Endodermal cell (in vitro differentiated cells): ENCODE results near the gene RHBDD3. TPM values are rescaled to one million over a fixed set of nuclear protein-coding genes. Genes with fewer than 3 reads are reported as not detected.

ENCODE experiments used
- DNase-seq: peaks from one replicate; pipeline ENCODE4 v3.0.0-alpha.2; 2017
- H3K27ac ChIP-seq: 2 replicates; pipeline ENCODE4 v1.5.1; 2013; ENCODE audit warnings: mild to moderate bottlenecking, low read depth, low read length, moderate library complexity
- H3K27me3 ChIP-seq: 2 replicates; pipeline ENCODE4 v1.6.1; 2013; ENCODE audit warnings: mild to moderate bottlenecking, low read length, moderate library complexity; ENCODE audit not compliant: insufficient read depth, control insufficient read depth, poor library complexity, severe bottlenecking
- H3K36me3 ChIP-seq: 2 replicates; pipeline ENCODE4 v1.7.0; 2013; ENCODE audit warnings: mild to moderate bottlenecking, low read length, moderate library complexity; ENCODE audit not compliant: control insufficient read depth, insufficient read depth
- H3K4me1 ChIP-seq: one replicate; pipeline ENCODE4 v1.7.0; 2013; ENCODE audit warnings: low read length; ENCODE audit not compliant: control insufficient read depth, insufficient read depth
- H3K4me3 ChIP-seq: 2 replicates; pipeline ENCODE4 v1.5.1; 2013; ENCODE audit warnings: mild to moderate bottlenecking, low read length, moderate library complexity
- H3K9ac ChIP-seq: 2 replicates; pipeline ENCODE4 v1.6.1; 2013; ENCODE audit warnings: mild to moderate bottlenecking, low read length, moderate library complexity; ENCODE audit not compliant: poor library complexity, severe bottlenecking; ENCODE audit errors: extremely low read depth
- H3K9me3 ChIP-seq: 2 replicates; pipeline ENCODE4 v1.6.1; 2013; ENCODE audit warnings: mild to moderate bottlenecking, low read length, moderate library complexity; ENCODE audit not compliant: control insufficient read depth
- H3K27ac Mint-ChIP-seq: 2 replicates; pipeline ENCODE4 v1.8.0; 2020; ENCODE audit warnings: mixed read lengths
- H3K27me3 Mint-ChIP-seq: 2 replicates; pipeline ENCODE4 v1.8.0; 2021; ENCODE audit warnings: mild to moderate bottlenecking, mixed read lengths; ENCODE audit not compliant: insufficient read depth
- H3K36me3 Mint-ChIP-seq: 2 replicates; pipeline ENCODE4 v1.8.0; 2020; ENCODE audit warnings: low read depth, mixed read lengths
- H3K4me1 Mint-ChIP-seq: 2 replicates; pipeline ENCODE4 v1.8.0; 2020; ENCODE audit warnings: mixed read lengths
- H3K4me3 Mint-ChIP-seq: 2 replicates; pipeline ENCODE4 v1.8.0; 2020; ENCODE audit warnings: mild to moderate bottlenecking, moderate library complexity, mixed read lengths
- H3K9me3 Mint-ChIP-seq: 2 replicates; pipeline ENCODE4 v1.8.0; 2020; ENCODE audit warnings: mild to moderate bottlenecking, mixed read lengths
- WGBS, 2 experiments: methylation state at CpG; one replicate each; pipeline versions ENCODE4 v1.1.5 to v1.1.7; 2013; ENCODE audit warnings: missing lambda C conversion rate in 2 of 2, mixed read lengths in 1 of 2; ENCODE audit not compliant: insufficient coverage in 1 of 2, insufficient read length in 1 of 2; 5-methylcytosine and 5-hydroxymethylcytosine counted together
- total RNA-seq, 2 donors: library from RNA; stranded (reverse); fragmentation: NEBNext Ultra II Directional in 1 of 2; extraction: Animal tissue kit (Norgen Biotek cat#: 25700) in 1 of 2; gene quantifications; 2 replicates in 1 of 2; 3 replicates in 1 of 2; pipeline ENCODE4 v1.2.1, GENCODE V29; 2021
- TF ChIP-seq, protein P1 (sequence below): fragments of 200-600 bp; sonication (generic); conservative IDR thresholded peaks from 2 replicates; pipeline ENCODE4 v1.5.0; 2021; ENCODE audit warnings: antibody characterized with exemption, mild to moderate bottlenecking

Gene RHBDD3
- total RNA-seq, 2 donors from 2014 or later: 65.0 to 75.2 TPM

DNA sequence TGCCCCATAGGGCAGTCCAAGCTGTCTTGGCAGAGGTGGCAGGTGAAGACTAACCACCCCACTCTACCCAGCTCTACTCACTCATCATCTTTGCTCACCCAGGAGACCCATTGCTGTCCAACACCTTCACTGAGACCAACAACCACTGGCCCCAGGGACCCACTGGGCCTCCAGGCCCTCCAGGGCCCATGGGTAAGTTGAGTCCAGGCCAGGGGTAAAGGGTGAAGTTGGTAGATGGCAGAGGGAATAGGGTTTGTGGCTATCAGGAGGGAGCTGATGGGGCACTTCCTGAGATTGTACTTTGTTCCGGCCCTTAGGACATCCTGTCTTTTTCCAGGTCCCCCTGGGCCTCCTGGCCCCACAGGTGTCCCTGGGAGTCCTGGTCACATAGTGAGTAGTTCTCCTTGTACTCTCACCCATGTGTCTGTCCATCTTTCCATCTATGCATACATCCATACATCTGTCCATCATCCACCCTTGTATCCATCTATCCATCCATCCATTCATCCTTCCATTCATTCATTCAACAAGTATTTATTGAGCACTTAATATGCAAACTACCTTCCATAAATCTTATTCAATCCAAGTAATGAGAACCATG lies 34.4 kb downstream of the RHBDD3 start:
- H3K4me1 Mint-ChIP-seq: no peaks in the 10 kb centered on the region
- no peaks in the 10 kb centered on the region for H3K36me3 Mint-ChIP-seq
- DNase-seq: no peak
- H3K9me3 Mint-ChIP-seq: peaks cover 2% of the 10 kb centered on the region
- Histone ChIP-seq H3K4me3 (no peak overlapping the region), H3K9me3 (no peaks in the 10 kb centered on the region), H3K27me3 (no peaks in the 10 kb centered on the region), H3K27ac (no peak overlapping the region), H3K36me3 (no peaks in the 10 kb centered on the region), H3K4me1 (no peaks in the 10 kb centered on the region), H3K9ac (no peak overlapping the region)
- TF ChIP-seq, protein P1, sequence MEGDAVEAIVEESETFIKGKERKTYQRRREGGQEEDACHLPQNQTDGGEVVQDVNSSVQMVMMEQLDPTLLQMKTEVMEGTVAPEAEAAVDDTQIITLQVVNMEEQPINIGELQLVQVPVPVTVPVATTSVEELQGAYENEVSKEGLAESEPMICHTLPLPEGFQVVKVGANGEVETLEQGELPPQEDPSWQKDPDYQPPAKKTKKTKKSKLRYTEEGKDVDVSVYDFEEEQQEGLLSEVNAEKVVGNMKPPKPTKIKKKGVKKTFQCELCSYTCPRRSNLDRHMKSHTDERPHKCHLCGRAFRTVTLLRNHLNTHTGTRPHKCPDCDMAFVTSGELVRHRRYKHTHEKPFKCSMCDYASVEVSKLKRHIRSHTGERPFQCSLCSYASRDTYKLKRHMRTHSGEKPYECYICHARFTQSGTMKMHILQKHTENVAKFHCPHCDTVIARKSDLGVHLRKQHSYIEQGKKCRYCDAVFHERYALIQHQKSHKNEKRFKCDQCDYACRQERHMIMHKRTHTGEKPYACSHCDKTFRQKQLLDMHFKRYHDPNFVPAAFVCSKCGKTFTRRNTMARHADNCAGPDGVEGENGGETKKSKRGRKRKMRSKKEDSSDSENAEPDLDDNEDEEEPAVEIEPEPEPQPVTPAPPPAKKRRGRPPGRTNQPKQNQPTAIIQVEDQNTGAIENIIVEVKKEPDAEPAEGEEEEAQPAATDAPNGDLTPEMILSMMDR: no peak
- H3K27ac Mint-ChIP-seq: no peak overlapping the region
- 81 to 100% methylated on average over 1 of the region's 1 CpG for WGBS, 2 experiments
- H3K27me3 Mint-ChIP-seq: no peaks in the 10 kb centered on the region
- no peak overlapping the region for H3K4me3 Mint-ChIP-seq

DNA sequence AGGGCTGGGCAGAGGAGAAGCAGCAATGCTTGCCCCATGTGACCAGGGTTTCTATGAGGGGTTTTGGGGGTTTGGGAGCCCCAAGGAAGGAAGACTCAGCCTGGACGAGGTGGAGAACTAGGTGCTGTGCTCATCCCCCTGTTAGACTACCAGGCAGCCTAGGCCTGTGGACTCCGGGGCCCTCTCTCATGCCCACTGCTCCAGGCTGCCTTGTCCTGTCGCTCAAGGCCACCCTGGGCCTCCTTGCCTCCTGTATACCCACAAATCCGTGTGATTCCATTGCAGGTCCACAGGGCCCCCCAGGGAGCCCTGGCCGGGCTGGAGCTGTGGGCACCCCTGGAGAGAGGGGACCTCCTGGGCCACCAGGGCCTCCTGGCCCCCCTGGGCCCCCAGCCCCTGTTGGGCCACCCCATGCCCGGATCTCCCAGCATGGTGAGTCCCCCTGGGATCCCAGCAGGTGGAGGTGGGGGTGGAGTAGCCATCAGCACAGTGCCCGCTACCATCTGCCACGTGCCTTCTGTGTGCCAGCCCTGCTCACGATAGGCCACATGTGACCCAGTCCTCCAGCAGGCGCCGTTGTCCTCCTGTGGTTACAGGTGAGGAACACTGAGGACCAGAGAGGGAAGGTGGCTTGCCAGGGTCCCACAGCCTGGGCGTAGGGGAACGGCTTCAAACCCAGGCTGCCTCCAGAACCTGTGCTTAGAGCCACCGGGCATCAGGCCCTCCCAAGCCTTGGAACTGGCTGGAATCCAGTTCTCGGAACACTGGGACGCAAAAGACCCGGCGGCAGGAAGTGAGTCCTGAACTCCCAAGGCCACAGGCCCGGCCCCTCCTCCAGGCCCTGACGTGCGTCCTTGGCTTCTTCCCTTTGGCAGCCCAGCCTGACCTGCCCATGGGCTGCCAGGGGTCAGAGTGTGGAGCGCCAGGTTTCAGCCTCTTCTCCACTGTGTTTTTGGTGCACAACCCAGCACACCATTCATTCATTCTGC lies 35.5 kb downstream of the RHBDD3 start:
- Histone ChIP-seq H3K9me3 (no peaks in the 10 kb centered on the region), H3K27me3 (no peaks in the 10 kb centered on the region), H3K9ac (no peak overlapping the region), H3K4me3 (no peak overlapping the region), H3K4me1 (no peaks in the 10 kb centered on the region), H3K36me3 (no peaks in the 10 kb centered on the region), H3K27ac (no peak overlapping the region)
- no peaks in the 10 kb centered on the region for H3K4me1 Mint-ChIP-seq
- H3K27me3 Mint-ChIP-seq: no peaks in the 10 kb centered on the region
- no peaks in the 10 kb centered on the region for H3K36me3 Mint-ChIP-seq
- DNase-seq: no peak
- H3K4me3 Mint-ChIP-seq: no peak overlapping the region
- peaks cover 2% of the 10 kb centered on the region for H3K9me3 Mint-ChIP-seq
- H3K27ac Mint-ChIP-seq: no peak overlapping the region
- 88 to 91% methylated on average over 14 to 22 of the region's 22 CpGs for WGBS, 2 experiments
- TF ChIP-seq, protein P1: no peak

DNA sequence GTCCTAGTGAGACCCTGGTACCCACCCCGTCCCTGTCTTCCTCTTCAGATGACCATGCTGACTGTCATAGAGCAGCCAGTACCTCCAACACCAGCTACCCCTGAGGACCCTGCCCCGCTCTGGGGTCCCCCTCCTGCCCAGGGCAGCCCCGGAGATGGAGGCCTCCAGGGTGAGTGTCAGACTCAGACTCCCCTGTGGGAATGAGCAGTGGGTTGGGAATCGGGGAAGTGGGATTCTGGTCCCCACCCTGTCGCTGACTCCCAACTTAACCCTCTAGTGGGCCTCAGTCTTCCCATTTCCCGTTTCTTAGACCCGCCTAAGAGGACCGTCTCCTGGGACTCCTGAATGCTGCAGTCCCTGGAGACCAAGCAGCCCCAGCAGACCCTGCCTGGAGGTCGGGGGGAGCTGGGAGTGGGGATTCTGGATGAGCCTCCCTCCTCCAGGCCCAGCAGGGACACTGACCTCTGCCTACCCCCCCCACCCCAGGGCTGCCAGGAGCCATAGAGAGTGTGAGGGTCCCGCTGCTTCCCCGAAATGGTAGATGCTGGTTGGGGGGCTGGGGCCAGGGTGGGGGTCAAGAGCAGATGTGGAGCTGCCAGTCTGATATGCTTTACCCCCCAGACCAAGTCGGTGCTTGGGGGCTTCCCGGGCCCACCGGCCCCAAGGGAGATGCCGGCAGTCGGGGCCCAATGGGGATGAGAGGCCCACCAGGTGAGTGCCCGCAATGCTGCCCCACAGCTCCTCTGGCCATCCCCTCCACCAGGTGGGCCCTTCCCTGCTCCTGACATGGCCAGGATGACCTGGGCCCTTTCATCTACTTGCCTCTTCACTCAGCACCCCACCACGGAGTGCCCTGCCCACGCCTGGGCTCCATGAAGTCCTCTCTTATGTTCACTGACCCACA lies 36.6 kb downstream of the RHBDD3 start:
- Mint-ChIP-seq H3K4me3 (no peak overlapping the region), H3K36me3 (no peaks in the 10 kb centered on the region), H3K9me3 (peaks cover 2% of the 10 kb centered on the region), H3K4me1 (no peaks in the 10 kb centered on the region), H3K27me3 (peaks cover 2% of the 10 kb centered on the region), H3K27ac (no peak overlapping the region)
- H3K4me3 ChIP-seq: no peak overlapping the region
- H3K9ac ChIP-seq: no peak overlapping the region
- TF ChIP-seq, protein P1: no peak
- DNase-seq: no peak
- no peaks in the 10 kb centered on the region for H3K36me3 ChIP-seq
- no peaks in the 10 kb centered on the region for H3K4me1 ChIP-seq
- WGBS, 2 experiments: 91 to 96% methylated on average over 10 to 19 of the region's 19 CpGs
- no peaks in the 10 kb centered on the region for H3K27me3 ChIP-seq
- no peaks in the 10 kb centered on the region for H3K9me3 ChIP-seq
- H3K27ac ChIP-seq: no peak overlapping the region
